ENCODE results near the gene BRSK1.

The BRSK1 gene

DNA sequence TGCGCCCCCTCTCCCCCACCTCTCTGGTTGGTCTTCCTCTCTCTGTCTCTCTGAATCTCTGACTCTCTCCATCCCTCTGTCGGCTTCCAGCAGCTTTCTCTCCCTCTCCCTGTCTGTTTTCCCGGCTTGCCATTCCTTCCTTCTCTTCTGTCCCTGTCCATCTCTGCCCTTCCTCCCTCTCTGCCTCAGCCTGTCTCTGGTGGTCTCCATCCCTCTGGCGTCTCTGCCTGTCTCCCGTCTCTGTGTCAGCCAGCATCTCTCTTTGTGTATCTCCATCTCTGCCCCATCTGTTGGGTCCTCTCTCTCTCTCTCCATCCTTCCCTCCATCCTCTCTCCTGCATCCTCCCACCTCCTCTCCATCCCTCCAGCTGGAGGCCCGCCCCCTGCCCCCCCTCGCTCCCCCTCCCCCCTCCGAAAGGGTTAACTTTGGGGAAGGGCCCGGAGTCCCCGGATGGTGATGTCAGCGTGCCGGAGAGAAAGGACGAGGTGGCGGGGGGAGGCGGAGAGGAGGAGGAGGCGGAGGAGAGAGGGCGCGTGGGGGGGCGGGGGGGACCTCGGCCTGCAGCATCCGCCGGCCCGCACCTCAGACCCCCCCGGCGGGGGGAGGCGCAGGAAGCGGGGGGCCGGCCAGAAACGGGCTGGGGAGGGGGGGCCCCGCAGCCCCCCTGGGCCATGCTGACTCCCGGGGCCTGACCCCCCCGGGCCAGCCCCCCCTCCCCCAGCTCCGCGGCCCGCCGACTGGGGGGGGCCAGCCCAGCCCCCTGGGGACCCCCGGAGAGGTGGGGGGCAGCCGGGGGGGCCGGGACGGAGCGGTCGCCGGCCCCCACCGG lies at the start of gene BRSK1:
Gene BRSK1 (plus strand): TSS at position 450 of the 830 bp plus-strand sequence. CDS start 446 bp downstream, outside the sequence.
- DNase-seq (ENCODE audit: extremely low spot score): peak; percentile 46
- POLR2A ChIA-PET: interaction anchor here (1.9 kb wide), 1 partner anchor 25 kb away, joined by 7 read pairs; the partner anchor contains the start of gene PPP6R1
- CTCF ChIA-PET: no interaction called here
- no peak for TF ChIP-seq HDGF (IDR thresholded peaks at IDR 0.05; ENCODE audit: borderline replicate concordance)
- no peak for TF ChIP-seq FOXK2 (IDR thresholded peaks at IDR 0.05)
- TF ChIP-seq BHLHE40 (IDR thresholded peaks at IDR 0.05; ENCODE audit: borderline replicate concordance): no peak
- no peak; the same call in 1 of the 2 replicates for TF ChIP-seq FOXM1 (IDR thresholded peaks at IDR 0.05; ENCODE audit: borderline replicate concordance)
- no peak for TF ChIP-seq NFRKB (IDR thresholded peaks at IDR 0.05)
- TF ChIP-seq ZNF384 (IDR thresholded peaks at IDR 0.05): no peak
- no peak for TF ChIP-seq L3MBTL2 (conservative IDR thresholded peaks at IDR 0.05)
- no peak for TF ChIP-seq SUZ12 (IDR thresholded peaks at IDR 0.05)
- no peak for TF ChIP-seq PKNOX1 (IDR thresholded peaks at IDR 0.05)
- TF ChIP-seq SP1 (IDR thresholded peaks at IDR 0.05): no peak
- TF ChIP-seq ARNT (IDR thresholded peaks at IDR 0.05): no peak
- TF ChIP-seq CTBP1 (IDR thresholded peaks at IDR 0.05; ENCODE audit: borderline replicate concordance): no peak

DNA sequence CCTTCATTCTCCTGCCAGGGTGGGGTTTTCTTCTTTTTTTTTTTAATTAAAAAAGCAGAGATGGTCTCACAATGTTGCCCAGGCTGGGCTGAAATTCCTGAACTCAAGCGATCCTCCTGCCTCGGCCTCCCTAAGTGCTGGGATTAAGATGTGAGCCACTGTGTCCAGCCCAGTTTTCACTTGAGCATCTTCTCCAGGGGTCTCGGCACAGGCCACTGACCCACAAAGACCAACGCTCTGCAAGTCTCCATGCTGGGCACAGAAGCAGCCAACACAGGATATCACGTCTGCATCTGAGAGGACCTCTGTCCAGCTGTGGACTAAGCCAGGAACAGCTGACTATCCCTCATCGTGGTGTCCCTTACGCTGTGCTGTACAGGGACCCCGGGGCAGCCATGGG lies 45.8 kb upstream of the BRSK1 start:
- POLR2A ChIA-PET: interaction anchor here (0.6 kb wide), 1 partner anchor 92 kb away, joined by 3 read pairs; no protein-coding TSS in a partner anchor

DNA sequence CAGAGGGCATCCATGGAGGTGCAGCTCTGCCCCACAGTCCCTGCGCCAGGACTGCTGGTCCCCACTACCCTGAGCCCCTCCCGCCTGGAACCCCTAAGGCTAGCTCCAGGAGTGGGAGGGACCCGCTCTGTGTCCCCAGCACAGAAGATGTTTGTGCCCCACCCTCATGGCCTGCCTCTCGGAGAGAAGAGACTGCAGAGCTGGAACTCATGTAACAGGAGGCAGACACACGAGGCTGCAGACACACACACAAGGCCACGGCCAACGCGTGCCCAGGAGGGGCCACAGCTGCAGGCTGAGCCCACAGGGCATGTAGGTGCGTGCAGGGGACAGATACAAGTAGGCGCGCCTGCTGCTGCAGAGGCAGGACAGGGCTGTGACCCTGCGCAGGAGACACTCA lies 44.8 kb upstream of the BRSK1 start:
- no peak for TF ChIP-seq PKNOX1 (IDR thresholded peaks at IDR 0.05)
- TF ChIP-seq CTBP1 (IDR thresholded peaks at IDR 0.05; ENCODE audit: borderline replicate concordance): no peak
- no peak for TF ChIP-seq SP1 (IDR thresholded peaks at IDR 0.05)
- no peak for TF ChIP-seq ELF4 (IDR thresholded peaks at IDR 0.05)
- TF ChIP-seq HDGF (IDR thresholded peaks at IDR 0.05; ENCODE audit: borderline replicate concordance): no peak
- no peak for TF ChIP-seq L3MBTL2 (conservative IDR thresholded peaks at IDR 0.05)
- no peak for TF ChIP-seq FOXA1 (IDR thresholded peaks at IDR 0.05)
- TF ChIP-seq ZNF384 (IDR thresholded peaks at IDR 0.05): no peak
- no peak for TF ChIP-seq SUZ12 (IDR thresholded peaks at IDR 0.05)
- CTCF ChIA-PET: no interaction called here
- POLR2A ChIA-PET: interaction anchor here (1.2 kb wide), 1 partner anchor 19 kb away, joined by 3 read pairs; no protein-coding TSS in a partner anchor
- DNase-seq (ENCODE audit: extremely low spot score): no peak

More for the DNA sequence above, 45.8 kb upstream of the BRSK1 start:
- CTCF ChIA-PET: interaction anchor here (0.6 kb wide), 1 partner anchor 22 kb away, joined by 5 read pairs; no protein-coding TSS in a partner anchor
- DNase-seq (ENCODE audit: extremely low spot score): no peak
- TF ChIP-seq L3MBTL2 (conservative IDR thresholded peaks at IDR 0.05) (no peak), TARDBP (IDR thresholded peaks at IDR 0.05) (no peak), ELF4 (IDR thresholded peaks at IDR 0.05) (no peak), CTBP1 (IDR thresholded peaks at IDR 0.05; ENCODE audit: borderline replicate concordance) (no peak)

DNA sequence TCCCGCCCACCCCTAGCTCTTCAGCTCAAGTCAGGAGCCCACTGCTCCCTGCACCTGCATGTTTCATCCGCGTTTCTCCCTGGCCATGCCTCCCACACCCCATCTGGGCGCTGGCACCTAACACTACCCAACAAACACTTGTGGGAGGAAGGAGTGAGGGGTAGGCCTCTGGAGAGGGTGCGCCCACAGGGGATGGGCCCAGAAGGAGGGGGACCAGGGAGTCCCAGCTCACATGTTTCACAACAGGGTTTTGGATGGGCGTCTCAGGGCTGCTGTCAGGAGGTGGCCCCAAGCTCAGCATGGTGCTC lies 43.1 kb upstream of the BRSK1 start:
- ChIA-PET CTCF (no interaction called here), POLR2A (no interaction called here)
- TF ChIP-seq FOXA1 (IDR thresholded peaks at IDR 0.05) (no peak), ELF4 (IDR thresholded peaks at IDR 0.05) (no peak), ZNF384 (IDR thresholded peaks at IDR 0.05) (no peak), ARNT (IDR thresholded peaks at IDR 0.05) (no peak), NFRKB (IDR thresholded peaks at IDR 0.05) (no peak), FOXM1 (IDR thresholded peaks at IDR 0.05; ENCODE audit: borderline replicate concordance) (no peak)
- no peak for DNase-seq (ENCODE audit: extremely low spot score)

DNA sequence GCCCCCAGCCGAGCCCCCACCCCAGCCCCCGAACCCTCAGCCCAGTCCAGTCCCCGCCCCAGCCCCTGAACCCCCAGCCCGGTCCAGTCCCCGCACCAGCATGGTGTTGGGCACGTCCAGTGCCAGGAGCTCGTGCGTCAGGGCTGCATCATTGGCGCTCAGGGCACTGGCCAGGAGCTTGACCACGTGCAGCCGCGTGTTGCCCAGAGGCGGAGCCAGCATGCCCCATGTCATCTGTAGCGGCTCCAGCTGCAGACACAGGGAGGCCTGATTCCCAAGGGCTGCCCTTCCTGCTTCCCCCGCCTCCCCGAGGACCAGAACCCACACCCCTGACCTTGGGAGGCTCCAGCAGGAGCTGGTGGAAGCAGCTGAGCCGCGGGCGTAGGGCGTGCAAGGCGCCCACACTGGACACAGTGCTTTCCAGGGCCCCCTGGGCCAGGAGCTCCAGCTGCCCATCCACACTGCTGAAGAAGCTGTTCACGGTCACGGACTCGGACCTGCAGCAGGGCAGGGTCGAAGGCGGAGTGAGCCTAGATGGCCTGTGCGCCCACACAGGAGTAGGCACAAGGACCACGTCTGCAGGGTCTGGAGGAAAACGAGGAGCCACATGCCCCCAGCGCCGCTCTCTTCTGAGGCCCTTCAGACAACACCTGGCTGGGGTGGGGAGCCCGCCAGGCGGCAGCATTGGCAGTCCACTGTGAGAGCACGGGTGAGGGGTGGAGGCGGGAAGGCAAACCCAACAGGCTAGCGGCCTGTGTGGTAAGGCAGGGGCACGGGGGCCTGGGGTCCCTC lies 42.5 kb upstream of the BRSK1 start:
- no peak for DNase-seq (ENCODE audit: extremely low spot score)
- POLR2A ChIA-PET: no interaction called here
- CTCF ChIA-PET: no interaction called here

GRCh38 chr19:55241935-55242464 lies 41.8 kb upstream of the BRSK1 start:
- no peak for TF ChIP-seq HDGF (IDR thresholded peaks at IDR 0.05; ENCODE audit: borderline replicate concordance)
- no peak for TF ChIP-seq TARDBP (IDR thresholded peaks at IDR 0.05)
- no peak for TF ChIP-seq FOXA1 (IDR thresholded peaks at IDR 0.05)
- no peak for TF ChIP-seq FOXM1 (IDR thresholded peaks at IDR 0.05; ENCODE audit: borderline replicate concordance)
- TF ChIP-seq CTBP1 (IDR thresholded peaks at IDR 0.05; ENCODE audit: borderline replicate concordance): no peak
- TF ChIP-seq SUZ12 (IDR thresholded peaks at IDR 0.05): no peak
- no peak for TF ChIP-seq ARNT (IDR thresholded peaks at IDR 0.05)
- DNase-seq (ENCODE audit: extremely low spot score): no peak
- CTCF ChIA-PET: no interaction called here
- POLR2A ChIA-PET: no interaction called here

More for the DNA sequence above, 42.5 kb upstream of the BRSK1 start:
- TF ChIP-seq FOXM1 (IDR thresholded peaks at IDR 0.05; ENCODE audit: borderline replicate concordance): no peak
- no peak for TF ChIP-seq ZNF384 (IDR thresholded peaks at IDR 0.05)
- TF ChIP-seq ARNT (IDR thresholded peaks at IDR 0.05): no peak

DNA sequence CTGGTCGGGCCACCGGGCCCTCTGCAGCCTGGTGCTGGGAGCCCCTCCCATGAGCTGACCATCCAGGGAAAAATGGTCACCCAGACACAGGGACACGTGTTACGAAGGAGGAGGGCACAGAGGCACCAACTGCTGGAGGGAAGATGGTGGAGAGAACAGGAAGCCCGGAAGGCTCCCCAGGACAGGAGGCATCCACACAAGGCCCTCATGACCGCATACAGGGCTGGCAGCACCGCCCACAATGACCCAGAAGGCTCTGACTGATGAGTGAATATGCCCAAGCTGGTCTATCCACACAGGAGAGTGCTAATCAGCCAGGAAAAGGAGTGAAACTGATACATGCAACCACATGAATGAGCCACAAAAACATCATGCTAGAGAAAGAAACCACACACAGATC lies 41.3 kb upstream of the BRSK1 start:
- no peak for DNase-seq (ENCODE audit: extremely low spot score)
- TF ChIP-seq HDGF (IDR thresholded peaks at IDR 0.05; ENCODE audit: borderline replicate concordance) (no peak), BHLHE40 (IDR thresholded peaks at IDR 0.05; ENCODE audit: borderline replicate concordance) (no peak), L3MBTL2 (conservative IDR thresholded peaks at IDR 0.05) (no peak), FOXM1 (IDR thresholded peaks at IDR 0.05; ENCODE audit: borderline replicate concordance) (no peak), SP1 (IDR thresholded peaks at IDR 0.05) (no peak), NFRKB (IDR thresholded peaks at IDR 0.05) (no peak), FOXK2 (IDR thresholded peaks at IDR 0.05) (no peak), ARNT (IDR thresholded peaks at IDR 0.05) (no peak), LEF1 (IDR thresholded peaks at IDR 0.05; ENCODE audit: borderline replicate concordance) (no peak), ELF4 (IDR thresholded peaks at IDR 0.05) (no peak), FOXA1 (IDR thresholded peaks at IDR 0.05) (no peak), CTBP1 (IDR thresholded peaks at IDR 0.05; ENCODE audit: borderline replicate concordance) (no peak), SUZ12 (IDR thresholded peaks at IDR 0.05) (no peak), TARDBP (IDR thresholded peaks at IDR 0.05) (no peak), ZNF384 (IDR thresholded peaks at IDR 0.05) (no peak), PKNOX1 (IDR thresholded peaks at IDR 0.05) (no peak)
- ChIA-PET CTCF (no interaction called here), POLR2A (no interaction called here)
